ENCODE measurements around the gene CEP19.

The CEP19 gene

DNA sequence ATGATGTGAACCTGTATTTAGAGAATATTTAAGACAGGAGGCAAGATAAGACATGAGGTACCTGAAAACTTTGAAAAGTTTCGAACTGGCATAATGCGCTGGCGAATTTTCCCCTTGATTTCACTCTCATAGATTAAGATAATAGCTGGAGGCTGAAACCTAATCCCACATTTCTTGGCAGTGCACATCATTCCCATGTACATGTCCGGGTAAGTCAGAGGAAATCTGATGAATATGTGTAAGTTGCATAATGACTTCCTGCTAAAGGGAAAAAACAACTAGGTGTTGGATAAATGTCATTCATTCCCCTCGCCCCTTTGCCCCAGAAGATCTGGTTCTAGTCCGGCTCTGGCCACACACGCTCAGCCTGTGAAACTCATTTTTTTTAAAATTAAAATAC lies 3.6 kb downstream of the CEP19 start:
- DNase-seq (ENCODE audit: low read depth in 2 of 2), result no peak

- DNase-seq (ENCODE audit: low read depth in 2 of 2), result no peak
These were observed 4.5 kb downstream of the CEP19 start for GRCh38 chr3:196707566-196707965.

DNA sequence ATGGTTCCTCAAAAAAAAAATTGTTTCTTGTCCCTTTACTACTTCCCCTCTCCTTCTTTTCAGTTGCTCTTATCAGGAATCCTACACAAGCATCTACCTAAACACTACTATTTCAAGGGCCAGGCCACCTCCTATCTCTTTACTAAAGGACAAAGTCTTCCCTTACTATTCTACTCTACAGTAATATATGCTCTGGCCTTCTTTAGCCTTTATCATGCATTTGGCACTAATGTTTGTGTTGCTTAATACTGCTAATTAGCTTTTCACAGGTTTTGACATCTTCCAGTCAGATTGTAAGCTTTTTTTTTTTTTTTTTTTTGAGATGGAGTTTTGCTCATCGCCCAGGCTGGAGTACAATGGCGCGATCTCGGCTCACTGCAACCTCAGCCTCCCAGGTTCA lies 5.3 kb downstream of the CEP19 start:
- DNase-seq (ENCODE audit: low read depth in 2 of 2), result no peak

GRCh38 chr3:196706327-196706726 lies 5.7 kb downstream of the CEP19 start:
- no peak for DNase-seq (ENCODE audit: low read depth in 2 of 2)

GRCh38 chr3:196700801-196701200 lies 11.2 kb downstream of the CEP19 start:
- no peak for DNase-seq (ENCODE audit: low read depth in 2 of 2)

DNA sequence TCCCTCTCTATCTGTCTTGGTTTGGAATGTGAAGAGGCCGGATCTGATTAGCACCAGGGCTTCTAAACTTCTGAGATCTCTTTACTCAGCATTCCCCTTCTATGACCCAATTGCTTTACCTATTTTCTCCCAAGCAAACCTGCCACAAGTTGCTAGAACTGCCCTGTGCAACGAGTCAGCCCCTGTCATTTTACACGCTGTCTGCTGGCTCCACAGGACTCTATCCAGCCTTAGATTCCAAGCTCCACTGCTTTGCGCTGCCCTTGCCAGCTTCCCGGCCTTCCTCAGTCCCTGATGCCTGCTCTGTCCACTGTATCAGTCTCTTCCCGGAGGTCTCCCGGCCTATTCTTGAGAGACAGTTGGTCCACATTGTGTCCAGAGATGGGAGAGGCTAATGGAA lies 12.3 kb downstream of the CEP19 start:
- no peak for DNase-seq (ENCODE audit: low read depth in 2 of 2)

GRCh38 chr3:196697270-196697669 lies 14.8 kb downstream of the CEP19 start:
- DNase-seq (ENCODE audit: low read depth in 2 of 2), result no peak

DNA sequence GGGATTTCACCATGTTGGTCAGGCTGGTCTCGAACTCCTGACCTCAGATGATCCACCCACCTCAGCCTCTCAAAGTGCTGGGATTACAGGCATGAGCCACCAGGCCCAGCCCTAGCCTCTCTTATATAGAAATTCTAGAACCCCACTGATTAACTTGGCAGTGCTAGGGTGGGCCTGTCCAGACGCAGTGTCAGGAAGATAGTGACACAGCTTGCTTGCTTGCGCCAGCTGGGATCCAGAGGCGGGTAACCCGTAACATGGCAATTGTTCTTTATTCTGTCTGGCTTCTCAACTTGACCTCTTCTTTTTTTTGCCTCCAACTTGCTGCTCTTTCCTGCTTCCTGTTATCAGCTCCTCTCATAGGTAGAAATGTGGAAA lies 16.2 kb downstream of the CEP19 start:
- no peak for DNase-seq (ENCODE audit: low read depth in 2 of 2)

DNA sequence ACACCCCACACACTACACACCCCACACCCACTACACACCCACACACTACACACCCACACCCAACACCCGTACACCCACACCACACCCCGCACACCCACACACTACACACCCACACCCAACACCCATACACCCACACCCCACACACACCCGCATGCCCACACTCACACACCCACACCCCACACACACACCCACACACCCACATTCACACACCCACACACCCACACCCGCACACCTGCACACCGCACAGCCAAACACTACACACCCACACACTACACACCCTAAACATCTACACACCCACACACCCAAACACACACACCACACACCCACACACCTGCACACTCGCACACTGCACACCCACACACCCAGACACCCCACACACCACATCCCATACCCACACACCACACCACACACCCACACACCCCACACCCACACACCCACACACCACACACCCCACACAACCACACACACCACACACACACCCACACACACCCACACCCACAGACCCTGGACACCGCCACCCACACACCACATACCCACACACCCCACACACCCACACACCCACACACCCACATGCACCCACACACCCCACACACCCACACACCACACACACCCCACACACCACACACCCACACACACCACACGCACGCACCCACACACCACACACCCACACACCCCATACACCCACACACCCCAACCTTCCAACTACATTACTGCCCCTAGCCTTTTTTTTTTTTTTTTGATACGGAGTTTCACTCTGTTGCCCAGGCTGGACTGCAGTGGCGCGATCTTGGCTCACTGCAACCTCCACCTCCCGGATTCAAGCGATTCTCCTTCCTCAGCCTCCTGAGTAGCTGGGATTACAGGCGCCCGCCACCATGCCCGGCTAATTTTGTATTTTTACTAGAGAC lies 16.9 kb downstream of the CEP19 start:
- peak in 1 of 2 donors; percentile 8 for DNase-seq (ENCODE audit: low read depth in 2 of 2)

GRCh38 chr3:196694202-196694638 lies 17.8 kb downstream of the CEP19 start:
- peak in 1 of 2 donors; percentile 4 for DNase-seq (ENCODE audit: low read depth in 2 of 2)

DNA sequence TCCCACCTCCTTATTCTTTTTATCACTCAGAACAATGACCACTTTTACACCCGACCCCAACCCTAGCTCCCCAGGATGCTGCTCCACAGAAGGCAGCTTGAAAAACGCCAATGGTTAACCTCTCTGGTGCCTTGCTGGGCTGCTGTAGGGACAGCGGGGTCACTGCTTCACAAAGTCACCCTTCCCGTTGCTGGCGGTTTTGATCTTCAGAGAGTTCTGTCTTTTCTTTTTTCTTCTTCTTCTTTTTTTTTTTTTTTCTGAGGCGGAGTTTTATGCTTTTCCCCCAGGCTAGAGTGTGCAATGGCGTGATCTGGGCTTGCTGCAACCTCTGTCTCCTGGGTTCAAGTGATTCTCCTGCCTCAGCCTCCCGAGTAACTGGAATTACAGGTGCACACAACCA lies 20.7 kb downstream of the CEP19 start:
- no peak for DNase-seq (ENCODE audit: low read depth in 2 of 2)

DNA sequence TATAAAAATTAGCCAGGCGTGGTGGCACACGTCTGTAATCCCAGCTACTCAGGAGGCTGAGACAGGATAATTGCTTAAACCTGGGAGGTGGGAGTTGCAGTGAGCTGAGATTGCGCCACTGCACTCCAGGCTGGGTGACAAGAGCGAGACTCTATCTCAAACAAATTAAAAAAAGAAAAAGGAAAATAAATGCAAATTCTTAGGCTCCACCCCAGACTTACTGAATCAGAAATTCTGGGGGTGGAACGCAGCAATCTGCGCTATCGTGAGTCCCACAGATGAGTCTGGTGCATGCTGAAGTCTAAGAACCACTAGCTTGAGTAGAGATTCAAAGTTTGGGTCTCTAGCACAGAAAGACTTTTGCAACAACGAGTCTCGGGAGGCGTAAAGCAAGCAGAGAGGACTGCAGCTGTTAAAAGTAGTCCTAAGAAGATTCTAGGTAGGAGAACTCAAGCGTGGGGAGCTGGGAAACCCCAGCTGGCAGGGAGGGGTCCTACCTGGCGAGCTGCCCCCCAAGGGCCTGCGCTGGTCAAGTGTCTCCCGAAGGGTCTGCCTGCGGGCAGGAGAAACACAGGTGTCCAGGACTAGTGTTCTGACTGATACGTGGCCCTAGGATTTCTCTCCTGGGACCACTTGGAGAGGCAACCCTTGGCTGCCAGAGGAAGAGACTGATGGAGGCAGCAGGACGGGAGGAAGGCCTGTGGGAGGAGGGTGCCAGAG lies 21.9 kb downstream of the CEP19 start:
- no peak for DNase-seq (ENCODE audit: low read depth in 2 of 2)

- no peak for DNase-seq (ENCODE audit: low read depth in 2 of 2)
These were observed 23.7 kb downstream of the CEP19 start for GRCh38 chr3:196688349-196688748.

DNA sequence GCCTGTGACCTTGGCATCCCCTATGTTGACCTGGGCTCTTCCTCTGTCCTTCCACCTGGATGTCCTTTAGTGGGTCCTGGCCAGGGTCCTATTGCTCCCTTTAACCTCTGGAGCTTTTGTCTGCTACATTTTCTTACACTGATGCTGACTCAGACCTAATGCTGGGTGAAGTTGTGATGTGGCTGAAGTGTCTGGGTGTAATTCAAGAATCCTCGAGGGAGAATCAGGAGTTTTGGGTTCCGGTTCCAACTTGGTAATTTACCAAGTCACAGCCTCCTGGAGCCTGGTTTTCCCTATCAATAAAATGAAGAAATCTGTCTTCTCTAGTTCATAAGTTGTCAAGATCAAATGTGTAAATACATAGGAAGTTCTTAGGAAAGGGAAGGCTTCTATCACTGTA lies 25.6 kb downstream of the CEP19 start:
- no peak for DNase-seq (ENCODE audit: low read depth in 2 of 2)

GRCh38 chr3:196684548-196685407 lies 27.3 kb downstream of the CEP19 start:
- peak in 1 of 2 donors; percentile 60 for DNase-seq (ENCODE audit: low read depth in 2 of 2)

DNA sequence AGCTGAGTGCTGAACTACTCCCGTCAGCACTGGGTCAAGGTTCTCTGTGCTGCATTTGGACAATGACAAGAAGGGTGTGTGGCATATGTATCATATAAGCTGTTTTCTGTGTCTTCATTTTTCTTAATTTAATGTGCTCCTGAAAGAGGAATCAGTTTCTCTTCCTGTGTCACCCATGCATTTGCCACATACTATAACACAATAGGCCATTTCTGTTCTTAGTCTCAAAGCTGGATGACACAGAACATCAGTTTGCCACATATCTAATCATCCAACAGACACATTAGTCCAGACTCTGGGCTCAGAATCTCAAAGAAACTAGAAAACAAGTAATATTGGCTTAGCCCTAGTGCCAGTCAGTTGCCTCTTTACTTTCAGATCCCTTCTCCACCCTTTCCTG lies 34.1 kb downstream of the CEP19 start:
- no peak for DNase-seq (ENCODE audit: low read depth in 2 of 2)

GRCh38 chr3:196677353-196677752 lies 34.7 kb downstream of the CEP19 start:
- no peak for DNase-seq (ENCODE audit: low read depth in 2 of 2)

DNA sequence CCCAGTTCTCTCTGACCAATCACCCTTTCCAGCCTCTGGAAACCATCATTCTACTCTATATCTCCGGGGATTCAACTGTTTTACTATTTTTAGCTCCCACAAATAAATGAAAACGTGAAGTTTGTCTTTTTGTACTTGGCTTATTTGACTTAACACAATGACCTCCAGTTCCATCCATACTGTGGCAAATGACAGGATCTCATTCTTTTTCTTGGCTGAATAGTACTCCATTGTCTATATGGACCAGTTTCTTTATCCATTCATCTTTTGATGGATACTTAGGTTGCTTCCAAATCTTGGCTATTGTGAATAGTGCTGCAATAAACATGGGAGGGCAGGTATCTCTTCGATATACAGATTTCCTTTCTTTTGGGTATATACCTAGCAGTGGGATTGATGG lies 38.4 kb downstream of the CEP19 start:
- DNase-seq (ENCODE audit: low read depth in 2 of 2), result no peak

- DNase-seq (ENCODE audit: low read depth in 2 of 2), result no peak
These were observed 41.7 kb downstream of the CEP19 start for GRCh38 chr3:196670339-196670738.

- no peak for DNase-seq (ENCODE audit: low read depth in 2 of 2)
These were observed 44.8 kb downstream of the CEP19 start for GRCh38 chr3:196667056-196667825.
